KOPT-K1 (cell line): ENCODE data around the gene NPEPL1.
"Not testable (repeated sequence)": the region's sequence is repeated elsewhere in the genome, so short reads cannot be mapped to it uniquely, and the experiment has no call there.

Experiments
- H3K27ac ChIP-seq: fragments of 200-600 bp; sonication (generic); 2 replicates; pipeline ENCODE4 v1.5.1; 2016; ENCODE audit warnings: antibody characterized with exemption, mild to moderate bottlenecking, low read depth, low read length; ENCODE audit not compliant: poor library complexity, severe bottlenecking
- H3K36me3 ChIP-seq: fragments of 200-600 bp; sonication (generic); 2 replicates; pipeline ENCODE4 v1.5.1; 2017; ENCODE audit warnings: antibody characterized with exemption, mild to moderate bottlenecking, low read length, moderate library complexity; ENCODE audit not compliant: insufficient read depth
- H3K9me3 ChIP-seq: fragments of 200-600 bp; sonication (generic); 2 replicates; pipeline ENCODE4 v1.5.1; 2017; ENCODE audit warnings: antibody characterized with exemption, low read length, mild to moderate bottlenecking; ENCODE audit not compliant: insufficient read depth, poor library complexity, severe bottlenecking

Gene NPEPL1, protein sequence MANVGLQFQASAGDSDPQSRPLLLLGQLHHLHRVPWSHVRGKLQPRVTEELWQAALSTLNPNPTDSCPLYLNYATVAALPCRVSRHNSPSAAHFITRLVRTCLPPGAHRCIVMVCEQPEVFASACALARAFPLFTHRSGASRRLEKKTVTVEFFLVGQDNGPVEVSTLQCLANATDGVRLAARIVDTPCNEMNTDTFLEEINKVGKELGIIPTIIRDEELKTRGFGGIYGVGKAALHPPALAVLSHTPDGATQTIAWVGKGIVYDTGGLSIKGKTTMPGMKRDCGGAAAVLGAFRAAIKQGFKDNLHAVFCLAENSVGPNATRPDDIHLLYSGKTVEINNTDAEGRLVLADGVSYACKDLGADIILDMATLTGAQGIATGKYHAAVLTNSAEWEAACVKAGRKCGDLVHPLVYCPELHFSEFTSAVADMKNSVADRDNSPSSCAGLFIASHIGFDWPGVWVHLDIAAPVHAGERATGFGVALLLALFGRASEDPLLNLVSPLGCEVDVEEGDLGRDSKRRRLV

DNA sequence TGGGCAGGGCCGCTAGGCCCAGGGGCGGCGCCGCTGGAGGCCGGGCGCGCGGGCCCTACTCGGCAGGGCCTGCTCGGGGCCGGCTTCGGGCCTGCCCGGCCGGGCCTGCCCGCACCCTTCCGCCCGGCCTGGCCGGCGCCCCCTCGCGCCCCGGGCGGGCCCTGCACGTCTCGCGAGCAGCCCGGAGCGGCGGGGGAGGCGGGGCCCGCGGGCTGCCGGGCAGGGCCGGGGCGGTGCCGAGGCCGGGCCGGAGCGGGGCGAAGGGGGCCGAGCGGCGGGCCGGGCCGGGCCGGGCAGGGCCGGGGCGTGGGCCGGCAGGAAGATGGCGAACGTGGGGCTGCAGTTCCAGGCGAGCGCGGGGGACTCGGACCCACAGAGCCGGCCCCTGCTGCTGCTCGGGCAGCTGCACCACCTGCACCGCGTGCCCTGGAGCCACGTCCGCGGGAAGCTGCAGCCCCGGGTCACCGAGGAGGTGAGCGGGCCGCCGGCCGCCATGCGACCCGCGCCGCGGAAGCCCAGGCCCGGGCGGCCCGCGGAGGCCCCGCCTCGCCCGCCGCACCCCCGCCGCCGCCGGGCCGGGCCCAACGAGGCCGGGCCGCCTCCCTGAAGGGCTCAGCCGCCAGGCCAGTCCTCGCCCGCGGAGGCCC lies at the start of gene NPEPL1:
NPEPL1 (plus strand) TSS at position 222 of the 647 bp plus-strand sequence; CDS start at position 323, 101 bp downstream.
- Histone ChIP-seq H3K36me3 (peaks cover 5% of the 10 kb centered on the region; the same call in 1 of the 2 replicates), H3K9me3 (no peaks in the 10 kb centered on the region), H3K27ac (peak within 1 kb of the TSS; percentile 31)

DNA sequence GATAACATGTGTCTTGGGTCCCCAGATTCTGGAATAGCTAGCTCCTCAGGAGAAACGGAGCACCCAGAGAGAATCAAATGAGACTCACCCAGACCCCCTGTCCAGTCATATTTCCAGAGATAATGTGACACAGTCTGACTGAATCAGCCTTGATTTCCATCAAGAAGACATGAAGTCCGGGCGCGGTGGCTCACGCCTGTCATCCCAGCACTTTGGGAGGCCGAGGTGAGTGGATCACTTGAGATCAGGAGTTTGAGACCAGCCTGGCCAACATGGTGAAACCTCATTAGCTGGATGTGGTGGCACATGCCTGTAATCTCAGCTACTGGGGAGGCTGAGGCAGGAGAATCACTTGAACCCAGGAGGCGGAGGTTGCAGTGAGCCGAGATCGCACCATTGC lies 49.7 kb upstream of the NPEPL1 start:
- H3K27ac ChIP-seq, H3K9me3 ChIP-seq: not testable (repeated sequence)

DNA sequence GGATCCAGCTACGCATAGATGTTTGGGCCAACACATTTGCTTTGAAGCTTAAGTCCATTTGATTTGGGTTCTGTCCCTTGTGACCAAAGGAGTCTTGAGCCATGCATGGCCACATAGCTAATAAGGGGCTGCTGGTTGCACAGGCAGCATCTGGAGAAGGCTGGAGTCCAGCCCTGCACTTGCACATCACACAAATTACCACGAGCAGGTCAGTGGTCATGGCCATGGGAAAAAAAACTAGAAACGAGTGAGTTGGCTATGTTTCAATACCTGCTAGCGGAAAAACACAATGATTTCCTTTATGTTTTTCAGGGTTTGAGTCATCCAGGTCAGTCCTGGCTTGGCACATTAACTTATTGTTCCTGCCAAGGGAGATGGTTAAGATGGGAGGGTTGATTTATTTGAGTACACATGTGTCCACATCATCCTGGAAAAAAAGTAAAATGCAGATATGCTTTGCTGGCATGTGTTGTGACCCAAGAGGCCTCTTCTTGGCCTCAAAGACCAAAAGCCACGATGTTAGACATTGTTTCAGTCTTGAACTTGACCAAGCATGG lies 47.1 kb upstream of the NPEPL1 start:
- H3K36me3 ChIP-seq = no peaks in the 10 kb centered on the region
- no peak overlapping the region for H3K27ac ChIP-seq
- H3K9me3 ChIP-seq = no peaks in the 10 kb centered on the region

More for the DNA sequence above, 49.7 kb upstream of the NPEPL1 start:
- H3K36me3 ChIP-seq = not testable (repeated sequence)

DNA sequence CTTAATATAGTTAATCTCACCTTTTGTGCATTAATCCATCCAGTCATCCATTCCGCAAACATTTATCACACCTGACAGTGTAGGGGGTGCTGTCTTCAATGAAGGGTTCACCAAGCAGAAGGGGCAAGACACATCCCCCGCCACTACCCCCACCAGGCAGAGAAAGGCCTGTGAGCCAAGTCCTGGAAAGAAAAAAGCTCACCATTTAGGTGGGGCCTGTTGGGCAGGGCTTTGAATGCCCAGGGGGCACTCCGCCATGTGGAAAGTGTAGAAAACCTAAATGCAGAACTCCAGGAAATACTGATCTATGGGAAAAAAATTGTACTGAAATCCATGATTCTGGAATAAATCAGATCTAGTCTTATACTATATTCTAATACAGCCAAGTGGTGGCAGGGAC lies 46.3 kb upstream of the NPEPL1 start:
- no peaks in the 10 kb centered on the region for H3K36me3 ChIP-seq
- no peaks in the 10 kb centered on the region for H3K9me3 ChIP-seq
- no peak overlapping the region for H3K27ac ChIP-seq

DNA sequence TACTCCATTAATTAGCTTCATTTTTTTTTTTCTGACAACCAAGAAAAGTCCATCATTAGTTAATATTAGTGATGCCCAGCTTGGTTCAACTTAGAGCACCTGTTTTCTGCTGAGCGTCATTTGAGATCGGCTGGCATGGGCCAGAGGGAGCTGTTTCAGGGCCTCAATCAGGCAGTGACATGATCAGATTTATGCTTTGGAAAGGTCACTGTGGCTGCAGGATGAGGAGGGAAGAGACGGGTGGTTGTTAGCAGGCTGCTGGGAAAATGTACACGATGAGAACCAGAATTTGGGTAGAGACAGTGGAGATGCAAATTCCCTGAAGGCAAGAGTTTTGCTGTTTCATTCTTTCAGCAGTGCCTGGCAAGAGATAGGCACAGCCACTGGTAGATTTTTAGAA lies 45.9 kb upstream of the NPEPL1 start:
- H3K9me3 ChIP-seq = no peaks in the 10 kb centered on the region
- no peak overlapping the region for H3K27ac ChIP-seq
- no peaks in the 10 kb centered on the region for H3K36me3 ChIP-seq

DNA sequence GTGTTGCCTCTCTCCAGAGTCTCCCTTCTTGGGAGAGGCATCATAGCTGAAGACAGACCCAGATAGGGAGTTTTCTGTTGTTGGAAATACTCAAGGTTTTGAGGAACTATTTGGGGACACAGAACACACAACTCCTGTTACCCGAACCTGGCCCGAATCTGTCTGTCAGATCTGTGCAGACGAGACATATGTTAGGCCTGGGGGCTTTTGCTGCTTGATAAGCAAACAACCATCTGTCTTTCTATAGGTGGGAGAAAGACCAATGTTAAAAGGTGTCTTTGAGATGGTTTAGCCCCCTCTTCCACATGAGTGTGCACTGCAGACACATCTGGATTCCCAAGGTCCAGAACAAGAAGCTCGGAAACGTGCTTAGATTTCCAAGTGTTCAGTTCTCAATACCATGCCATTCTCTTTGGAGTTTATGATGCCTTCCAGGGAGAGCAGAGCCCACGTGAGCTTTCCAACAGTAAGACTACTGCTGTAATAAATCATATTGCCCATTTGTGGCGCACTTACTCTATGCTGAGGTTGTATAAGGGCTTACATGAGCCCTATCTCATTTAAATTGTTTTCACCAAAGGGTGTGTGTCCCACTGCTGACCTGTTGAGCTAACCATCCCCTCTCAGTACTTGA lies 45.3 kb upstream of the NPEPL1 start:
- Histone ChIP-seq H3K36me3 (no peaks in the 10 kb centered on the region), H3K27ac (no peak overlapping the region), H3K9me3 (no peaks in the 10 kb centered on the region)

DNA sequence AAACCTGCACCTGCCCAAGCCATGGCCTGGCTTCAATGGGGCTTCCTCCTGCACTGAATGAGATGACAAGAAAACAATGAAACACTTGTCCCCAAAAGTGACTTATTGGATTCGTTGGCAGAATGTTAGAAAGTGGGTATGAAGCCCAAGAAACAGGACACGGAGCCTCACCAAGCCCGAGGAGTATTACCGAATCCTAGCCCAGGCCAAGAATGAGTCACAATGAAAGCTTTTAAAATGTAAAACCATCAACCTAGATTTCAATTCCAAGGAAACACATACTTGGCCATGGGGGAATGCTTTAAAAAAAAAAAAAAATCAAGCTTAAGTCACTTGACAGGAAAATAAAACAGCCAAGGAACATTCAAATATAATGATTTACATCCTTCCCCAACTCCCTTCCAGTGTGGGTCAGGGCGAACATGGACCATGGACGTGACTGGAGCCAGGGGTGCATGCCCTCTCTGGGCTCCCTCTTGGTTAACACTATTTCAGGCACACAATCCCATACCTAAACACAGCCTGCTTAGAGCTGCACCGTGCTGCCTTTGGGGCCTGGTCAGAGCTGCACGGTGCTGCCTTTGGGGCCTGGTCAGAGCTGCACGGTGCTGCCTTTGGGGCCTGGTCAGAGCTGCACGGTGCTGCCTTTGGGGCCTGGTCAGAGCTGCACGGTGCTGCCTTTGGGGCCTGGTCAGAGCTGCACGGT lies 44.7 kb upstream of the NPEPL1 start:
- no peak overlapping the region for H3K27ac ChIP-seq

DNA sequence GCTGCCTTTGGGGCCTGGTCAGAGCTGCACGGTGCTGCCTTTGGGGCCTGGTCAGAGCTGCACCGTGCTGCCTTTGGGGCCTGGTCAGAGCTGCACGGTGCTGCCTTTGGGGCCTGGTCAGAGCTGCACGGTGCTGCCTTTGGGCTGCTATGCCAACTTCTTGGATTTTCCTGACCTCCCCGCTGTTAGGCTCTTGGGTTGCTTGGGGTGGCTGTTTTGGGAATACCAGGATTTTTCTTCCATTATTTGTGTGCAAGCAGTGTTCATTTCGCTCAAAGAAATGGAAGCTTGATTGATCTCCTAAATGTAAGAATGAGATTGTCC lies 44.1 kb upstream of the NPEPL1 start:
- H3K27ac ChIP-seq, H3K9me3 ChIP-seq, H3K36me3 ChIP-seq: not testable (repeated sequence)

More for the DNA sequence above, 44.7 kb upstream of the NPEPL1 start:
- Histone ChIP-seq H3K36me3 (no peaks in the 10 kb centered on the region), H3K9me3 (no peaks in the 10 kb centered on the region)

DNA sequence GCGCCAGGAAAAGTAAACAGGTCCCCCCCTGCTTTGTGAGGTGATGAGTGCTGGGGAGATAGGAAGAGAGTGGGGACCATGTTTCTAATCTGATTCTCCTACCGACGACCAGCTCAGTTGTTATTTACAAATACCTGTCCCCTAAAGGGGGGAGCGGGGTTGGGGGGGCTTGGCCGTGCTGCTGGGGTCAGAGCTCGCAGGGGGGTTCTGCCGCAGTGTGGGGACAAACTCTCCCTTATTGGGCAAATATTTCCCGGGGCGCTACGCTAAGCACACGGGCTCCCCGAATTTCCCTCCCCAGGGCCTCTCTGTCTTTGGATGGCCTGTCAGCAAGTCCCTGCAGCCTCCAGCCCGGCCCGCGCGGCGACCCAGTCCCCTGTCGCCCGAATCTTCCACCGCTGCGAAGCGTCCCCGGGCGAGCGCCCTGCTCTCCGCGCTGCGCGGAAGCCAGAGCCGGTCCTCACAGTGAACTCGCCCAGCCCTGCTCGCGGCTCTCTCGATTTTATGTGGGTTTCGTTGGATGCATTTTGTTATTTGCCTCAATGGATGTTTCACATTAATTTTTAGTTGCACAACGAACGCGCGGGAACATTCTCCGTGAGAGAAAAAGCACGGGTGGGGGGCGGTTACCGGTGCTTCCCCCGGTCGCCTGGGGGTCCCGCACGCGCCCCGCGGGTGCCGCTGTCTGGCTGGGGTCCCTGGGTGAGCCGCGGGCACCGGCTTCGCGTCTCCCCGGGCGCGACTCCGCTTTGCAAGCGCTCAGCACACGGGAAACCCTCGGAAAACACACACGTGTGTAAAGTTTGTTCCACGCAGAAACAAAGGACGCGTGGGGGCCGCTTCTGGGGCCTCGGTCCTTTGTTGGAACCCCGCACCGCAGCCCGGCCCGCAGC lies 43.1 kb upstream of the NPEPL1 start:
- peak overlapping the region; percentile 88 for H3K27ac ChIP-seq
- no peaks in the 10 kb centered on the region for H3K9me3 ChIP-seq
- peaks cover 5% of the 10 kb centered on the region; the same call in 1 of the 2 replicates for H3K36me3 ChIP-seq

DNA sequence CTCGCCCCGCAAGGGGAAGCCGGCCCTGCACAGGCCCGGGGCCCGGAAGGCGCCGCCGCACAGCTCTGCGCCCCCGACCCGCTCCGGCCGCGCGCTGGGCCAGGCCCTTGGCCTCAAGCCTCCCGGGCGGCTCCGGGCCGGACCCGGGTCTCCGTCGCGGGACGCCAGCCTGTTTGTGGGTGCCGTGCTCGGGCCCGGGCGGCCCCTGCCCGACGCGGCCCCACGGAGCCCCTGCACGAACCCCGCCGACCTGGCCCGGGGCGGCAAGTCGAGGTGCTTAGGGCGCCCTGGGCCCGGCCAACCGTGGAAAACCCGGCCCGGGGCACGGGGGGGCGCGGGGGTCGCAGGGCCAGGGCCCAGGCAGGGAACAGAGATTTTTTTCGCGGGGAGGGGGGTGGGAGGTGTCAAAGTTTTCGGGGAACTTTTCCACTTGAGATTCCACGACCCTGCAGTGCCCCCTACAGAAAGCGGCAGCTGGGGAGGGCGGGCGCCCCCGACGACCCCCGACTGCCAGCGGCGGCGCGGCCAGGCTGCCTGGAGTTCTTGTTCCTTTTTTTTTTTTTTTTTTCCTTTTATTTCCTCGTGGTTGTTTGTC lies 42.3 kb upstream of the NPEPL1 start:
- H3K9me3 ChIP-seq = no peaks in the 10 kb centered on the region
- H3K36me3 ChIP-seq = peaks cover 10% of the 10 kb centered on the region
- peak overlapping the region; percentile 88 for H3K27ac ChIP-seq

DNA sequence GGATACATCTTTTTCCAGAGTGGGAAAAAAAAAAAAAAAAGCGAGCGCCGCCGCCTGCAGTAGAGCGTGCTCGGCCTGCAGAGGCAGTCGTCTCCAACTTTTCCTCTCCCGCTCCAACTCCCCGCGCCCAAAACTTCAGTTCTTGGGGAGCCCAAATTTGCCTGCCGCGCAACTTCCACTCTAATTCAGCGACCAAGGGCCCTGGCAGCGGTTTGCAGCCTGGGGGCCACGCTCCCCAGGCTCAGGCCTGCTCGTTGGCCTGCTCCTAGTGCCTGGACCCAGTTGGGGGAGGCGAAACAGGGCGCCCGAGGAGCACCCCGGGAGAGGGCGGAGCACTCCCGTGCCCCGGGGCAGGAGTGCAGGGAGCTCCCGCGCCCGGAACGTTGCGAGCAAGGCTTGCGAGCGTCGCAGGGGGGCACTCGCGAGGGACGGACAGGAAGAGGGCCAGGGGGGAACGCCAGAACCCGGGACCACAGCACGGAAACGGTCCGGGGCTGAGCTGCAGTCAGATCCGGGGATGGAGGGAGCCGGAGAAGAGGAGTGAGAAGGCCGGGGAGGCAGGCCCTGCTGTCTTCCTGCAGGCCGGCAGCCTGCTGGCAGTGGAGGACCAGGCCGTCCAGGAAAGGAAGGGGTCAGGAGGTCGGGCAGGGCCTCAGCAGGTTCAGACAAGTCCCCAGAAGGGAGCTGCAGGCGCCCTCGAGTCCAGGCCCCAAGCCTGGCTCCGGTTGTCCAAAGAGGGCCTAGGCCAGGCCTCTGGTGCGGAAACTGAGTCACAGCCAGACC lies 41.6 kb upstream of the NPEPL1 start, which contains the start of gene STX16:
STX16 (plus strand) TSS at position 508 of the 783 bp plus-strand sequence. CDS start 724 bp downstream, outside the sequence.
- Histone ChIP-seq H3K27ac (peak within 1 kb of the TSS; percentile 88), H3K36me3 (peaks cover 16% of the 10 kb centered on the region), H3K9me3 (no peaks in the 10 kb centered on the region)

DNA sequence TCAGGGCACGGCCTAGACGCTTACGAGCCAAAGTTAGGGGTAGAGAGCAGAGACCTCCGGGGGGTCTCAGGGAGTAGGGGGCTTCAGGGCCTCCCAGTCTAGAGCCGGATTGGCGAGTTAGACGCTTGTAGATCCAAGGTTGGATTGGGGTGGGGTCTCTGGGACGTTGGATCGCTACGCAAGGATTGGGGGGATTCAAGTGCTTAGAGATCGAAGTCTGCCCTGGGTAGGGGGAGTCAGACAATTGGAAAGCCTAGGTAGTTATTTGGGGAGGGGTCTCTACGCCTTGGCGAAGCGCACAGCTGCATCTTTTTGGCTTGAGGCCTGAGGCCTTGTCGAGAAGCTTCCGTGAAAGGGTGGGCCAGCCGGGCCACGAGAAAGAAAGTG lies 41.0 kb upstream of the NPEPL1 start:
- peaks cover 22% of the 10 kb centered on the region for H3K36me3 ChIP-seq
- H3K9me3 ChIP-seq = no peaks in the 10 kb centered on the region
- H3K27ac ChIP-seq = peak overlapping the region; percentile 88
